ENCODE measurements around the gene SSBP2.
"Not testable (repeated sequence)": the region's sequence is repeated elsewhere in the genome, so short reads cannot be mapped to it uniquely, and the experiment has no call there.

Gene SSBP2

DNA sequence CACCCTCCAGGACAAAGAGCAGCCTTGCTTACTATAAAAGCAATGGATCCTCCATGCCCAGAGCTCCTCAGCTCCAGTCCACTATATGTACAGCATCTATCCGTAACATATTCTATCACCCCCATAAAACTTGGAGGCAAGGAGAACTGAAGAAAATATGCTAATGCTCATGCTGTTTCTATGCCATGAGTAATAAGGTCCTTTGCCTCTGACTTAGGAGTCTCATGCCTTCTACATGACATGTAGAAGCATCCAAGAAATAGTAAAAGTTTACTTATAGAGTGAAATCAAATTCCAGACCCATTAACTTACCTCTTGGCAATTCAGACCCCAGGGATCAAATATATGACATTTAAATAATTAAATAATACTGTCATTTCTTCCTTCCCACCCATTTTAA is 33.7 kb downstream of the SSBP2 start:
- no peak overlapping the region for H3K4me3 ChIP-seq (ENCODE audit: low read length)
- no peak for TF ChIP-seq CTCF (conservative IDR thresholded peaks at IDR 0.05; ENCODE audit: low read depth, low read length)
- no peak for DNase-seq (ENCODE audit: low read depth)

- not testable (repeated sequence) for DNase-seq (ENCODE audit: low read depth); H3K4me3 ChIP-seq (ENCODE audit: low read length)
Observed at GRCh38 chr5:81714076-81714475, 36.8 kb downstream of the SSBP2 start.

GRCh38 chr5:81708889-81709288 is 42.0 kb downstream of the SSBP2 start:
- no peak for TF ChIP-seq CTCF (conservative IDR thresholded peaks at IDR 0.05; ENCODE audit: low read depth, low read length)
- no peak for DNase-seq (ENCODE audit: low read depth)
- no peak overlapping the region for H3K4me3 ChIP-seq (ENCODE audit: low read length)

DNA sequence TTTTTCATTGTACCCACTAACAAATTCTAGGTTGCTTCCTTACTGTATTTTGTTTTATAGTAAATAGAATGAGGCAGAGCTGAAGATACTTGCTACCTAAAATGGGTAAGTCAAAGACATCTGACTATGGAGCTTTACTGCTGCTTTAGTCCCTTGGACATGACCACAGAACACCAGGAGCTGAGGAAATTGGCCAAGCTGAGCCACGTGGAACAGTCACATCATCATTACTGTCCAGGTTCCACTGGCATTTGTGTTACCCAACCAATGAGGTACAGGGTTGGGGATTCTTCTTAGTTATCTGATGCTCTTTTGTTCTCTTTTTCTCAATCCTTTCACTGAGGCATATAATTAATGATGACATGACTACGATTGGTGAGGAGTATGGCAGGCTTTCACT is 47.1 kb downstream of the SSBP2 start:
- no peak overlapping the region for H3K4me3 ChIP-seq (ENCODE audit: low read length)
- TF ChIP-seq CTCF (conservative IDR thresholded peaks at IDR 0.05; ENCODE audit: low read depth, low read length), result no peak
- DNase-seq (ENCODE audit: low read depth), result no peak

DNA sequence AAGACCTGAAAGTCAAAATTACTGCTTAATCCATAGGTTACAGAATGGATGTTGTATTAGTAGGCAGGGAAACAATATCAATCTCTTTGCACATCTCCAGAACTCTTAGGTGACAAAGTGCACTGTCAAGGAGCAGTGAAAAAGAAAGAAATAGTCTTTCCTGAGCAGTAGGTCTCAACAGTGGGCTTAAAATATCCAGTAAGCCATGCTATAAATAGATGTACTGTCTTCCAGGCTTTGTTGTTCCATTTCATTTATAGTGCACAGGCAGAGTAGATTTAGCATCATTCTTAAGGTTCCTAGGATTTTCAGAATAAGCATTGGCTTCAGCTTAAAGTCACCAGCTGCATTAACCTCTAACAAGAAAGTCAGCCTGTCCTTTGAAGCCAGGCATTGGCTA is 50.7 kb downstream of the SSBP2 start:
- no peak for DNase-seq (ENCODE audit: low read depth)
- TF ChIP-seq CTCF (conservative IDR thresholded peaks at IDR 0.05; ENCODE audit: low read depth, low read length), result no peak

DNA sequence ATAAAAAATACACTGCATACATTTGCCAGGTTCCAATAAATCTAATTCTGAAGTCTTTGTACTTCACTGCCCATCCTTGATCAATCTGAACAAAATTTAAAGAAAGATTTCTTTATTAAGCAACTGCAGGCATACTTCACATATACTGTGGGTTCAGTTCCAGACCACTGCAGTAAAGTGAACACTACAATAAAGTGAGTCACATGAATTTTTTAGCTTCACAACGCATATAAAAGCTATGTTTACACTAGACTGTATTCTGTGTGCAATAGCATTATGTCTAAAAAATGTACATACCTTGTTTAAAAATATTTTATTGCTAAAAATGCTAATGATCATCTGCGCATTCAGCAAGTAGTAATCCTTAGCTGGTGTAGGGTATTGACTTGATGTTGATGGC is 52.1 kb downstream of the SSBP2 start:
- no peak for DNase-seq (ENCODE audit: low read depth)
- no peak overlapping the region for H3K4me3 ChIP-seq (ENCODE audit: low read length)
- no peak for TF ChIP-seq CTCF (conservative IDR thresholded peaks at IDR 0.05; ENCODE audit: low read depth, low read length)

More for the DNA sequence above, 50.7 kb downstream of the SSBP2 start:
- H3K4me3 ChIP-seq (ENCODE audit: low read length), result no peak overlapping the region

- no peak for TF ChIP-seq CTCF (conservative IDR thresholded peaks at IDR 0.05; ENCODE audit: low read depth, low read length)
- H3K4me3 ChIP-seq (ENCODE audit: low read length), result no peak overlapping the region
- DNase-seq (ENCODE audit: low read depth), result no peak
Observed at GRCh38 chr5:81696418-81697397, 54.2 kb downstream of the SSBP2 start.
